GM21526 (cell line): ENCODE measurements around the gene SMARCA4.

ENCODE experiments used
- ATAC-seq: cut with Tn5 transposase; IDR thresholded peaks from one replicate; pipeline ENCODE4 v1.9.1; 2021; ENCODE audit warnings: moderate library complexity; ENCODE audit not compliant: unreplicated experiment, low FRiP score

The SMARCA4 gene

GRCh38 chr19:10960314-10961072 is at the start of gene SMARCA4:
Gene SMARCA4, plus strand, starts transcription at chr19:10961030. Its CDS starts 23,122 bp downstream, at chr19:10984152.
- ATAC-seq: peak; percentile 71

GRCh38 chr19:10911579-10912363 is 49.1 kb upstream of the SMARCA4 start:
- ATAC-seq: no peak

GRCh38 chr19:10912619-10913018 is 48.2 kb upstream of the SMARCA4 start:
- ATAC-seq: no peak

GRCh38 chr19:10913716-10914340 is 47.0 kb upstream of the SMARCA4 start:
- ATAC-seq: no peak

- ATAC-seq: no peak
Observed at GRCh38 chr19:10915130-10916091, 45.4 kb upstream of the SMARCA4 start.

GRCh38 chr19:10916602-10917001 is 44.2 kb upstream of the SMARCA4 start:
- no peak for ATAC-seq

GRCh38 chr19:10918359-10918758 is 42.5 kb upstream of the SMARCA4 start:
- ATAC-seq: no peak

- no peak for ATAC-seq
Observed at GRCh38 chr19:10919352-10920287, 41.2 kb upstream of the SMARCA4 start.

- no peak for ATAC-seq
Observed at GRCh38 chr19:10920288-10920655, 40.6 kb upstream of the SMARCA4 start.

- ATAC-seq: no peak
Observed at GRCh38 chr19:10920781-10921180, 40.0 kb upstream of the SMARCA4 start.

GRCh38 chr19:10921199-10921909 is 39.5 kb upstream of the SMARCA4 start:
- no peak for ATAC-seq

GRCh38 chr19:10921910-10922637 is 38.8 kb upstream of the SMARCA4 start:
- ATAC-seq: no peak

GRCh38 chr19:10922638-10923014 is 38.2 kb upstream of the SMARCA4 start:
- no peak for ATAC-seq

- ATAC-seq: no peak
Observed at GRCh38 chr19:10923260-10924112, 37.3 kb upstream of the SMARCA4 start.

GRCh38 chr19:10924597-10924996 is 36.2 kb upstream of the SMARCA4 start:
- no peak for ATAC-seq

- ATAC-seq: no peak
Observed at GRCh38 chr19:10927730-10928562, 32.9 kb upstream of the SMARCA4 start.
